Suprapubic skin (tissue), 4 donors: ENCODE data around the gene PABPN1L. TPM values are rescaled to one million over a fixed set of nuclear protein-coding genes. Genes with fewer than 3 reads are reported as not detected.

Experiments
- DNase-seq, 2 donors: peaks; one replicate each; pipeline ENCODE4 v3.0.0-alpha.2; 2019; ENCODE audit warnings: low spot score in 2 of 2
- H3K27ac ChIP-seq: fragments of 200-600 bp; sonication (generic); one replicate; pipeline ENCODE4 v1.5.1; 2019
- H3K27me3 ChIP-seq: fragments of 200-600 bp; sonication (generic); one replicate; pipeline ENCODE4 v1.5.1; 2019
- H3K36me3 ChIP-seq: fragments of 200-600 bp; sonication (generic); one replicate; pipeline ENCODE4 v1.5.1; 2019
- H3K4me1 ChIP-seq: fragments of 200-600 bp; sonication (generic); one replicate; pipeline ENCODE4 v1.5.1; 2019
- H3K4me3 ChIP-seq: fragments of 200-600 bp; sonication (generic); one replicate; pipeline ENCODE4 v1.5.1; 2019; ENCODE audit warnings: mild to moderate bottlenecking
- H3K9me3 ChIP-seq: fragments of 200-600 bp; sonication (generic); one replicate; pipeline ENCODE4 v1.5.1; 2019
- EP300 ChIP-seq: sonication (generic); formaldehyde crosslinking; IDR thresholded peaks from one replicate; pipeline ENCODE4 v1.6.1; 2017; ENCODE audit warnings: antibody characterized with exemption
- POLR2A ChIP-seq, 2 donors: fragments of 450-650 bp; IDR thresholded peaks; one replicate each; pipeline ENCODE4 v1.6.1; 2017; ENCODE audit warnings: antibody characterized with exemption in 2 of 2, mild to moderate bottlenecking in 2 of 2, moderate library complexity in 2 of 2
- POLR2AphosphoS5 ChIP-seq, 3 donors: sonication (generic); formaldehyde crosslinking; IDR thresholded peaks; one replicate each; pipeline ENCODE4 v1.6.1; 2017; ENCODE audit warnings: antibody characterized with exemption in 3 of 3
- WGBS: methylation state at CpG from one replicate; pipeline ENCODE4 v1.1.5; 2018; 5-methylcytosine and 5-hydroxymethylcytosine counted together
- total RNA-seq, 4 donors: library from RNA; depleted of rRNA; stranded (reverse); fragments of >200 nt; gene quantifications; one replicate each; pipeline ENCODE4 v1.1.0, GENCODE V29; 2016
- TF ChIP-seq, protein P1 (sequence below), 2 donors: fragments of 200-600 bp in 1 of 2; fragments of 450-650 bp in 1 of 2; sonication (generic) in 1 of 2; IDR thresholded peaks; one replicate each; pipeline ENCODE4 v1.5.1; 2016 to 2019; ENCODE audit warnings: antibody characterized with exemption in 2 of 2, mild to moderate bottlenecking in 1 of 2, moderate library complexity in 1 of 2

The PABPN1L gene
- total RNA-seq, 4 donors from 2014 or later: not detected

DNA sequence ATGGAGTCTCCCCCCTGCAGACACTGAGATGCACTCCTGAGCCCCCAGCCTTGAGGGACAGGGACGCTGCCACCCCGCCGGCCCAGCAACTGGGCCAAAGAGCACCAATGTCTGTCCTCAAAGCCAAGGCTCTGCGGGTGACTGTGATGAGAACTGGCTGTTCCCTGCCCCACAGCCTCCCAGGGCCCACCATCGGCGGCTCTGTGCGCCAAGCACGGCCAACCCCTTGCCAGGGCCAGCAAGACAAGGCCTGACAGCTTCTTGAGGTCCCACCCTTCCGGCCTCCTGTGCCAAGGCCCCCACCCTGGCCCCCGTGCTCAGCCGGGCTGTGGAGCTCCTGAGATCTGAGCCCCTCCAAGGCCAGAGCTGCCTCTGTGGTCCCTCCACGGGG, 34.2 kb upstream of the PABPN1L start:
- Histone ChIP-seq H3K36me3 (peaks cover 12% of the 10 kb centered on the region), H3K9me3 (no peaks in the 10 kb centered on the region), H3K4me3 (no peak overlapping the region), H3K27ac (no peak overlapping the region), H3K27me3 (peaks cover 10% of the 10 kb centered on the region), H3K4me1 (peaks cover 5% of the 10 kb centered on the region)
- no CpG with 5 or more reads among the region's 12 CpGs for WGBS
- DNase-seq: no peak
- TF ChIP-seq POLR2A (IDR thresholded peaks at IDR 0.05) (no peak), POLR2AphosphoS5 (IDR thresholded peaks at IDR 0.05) (no peak), EP300 (no peak)
- TF ChIP-seq, protein P1, sequence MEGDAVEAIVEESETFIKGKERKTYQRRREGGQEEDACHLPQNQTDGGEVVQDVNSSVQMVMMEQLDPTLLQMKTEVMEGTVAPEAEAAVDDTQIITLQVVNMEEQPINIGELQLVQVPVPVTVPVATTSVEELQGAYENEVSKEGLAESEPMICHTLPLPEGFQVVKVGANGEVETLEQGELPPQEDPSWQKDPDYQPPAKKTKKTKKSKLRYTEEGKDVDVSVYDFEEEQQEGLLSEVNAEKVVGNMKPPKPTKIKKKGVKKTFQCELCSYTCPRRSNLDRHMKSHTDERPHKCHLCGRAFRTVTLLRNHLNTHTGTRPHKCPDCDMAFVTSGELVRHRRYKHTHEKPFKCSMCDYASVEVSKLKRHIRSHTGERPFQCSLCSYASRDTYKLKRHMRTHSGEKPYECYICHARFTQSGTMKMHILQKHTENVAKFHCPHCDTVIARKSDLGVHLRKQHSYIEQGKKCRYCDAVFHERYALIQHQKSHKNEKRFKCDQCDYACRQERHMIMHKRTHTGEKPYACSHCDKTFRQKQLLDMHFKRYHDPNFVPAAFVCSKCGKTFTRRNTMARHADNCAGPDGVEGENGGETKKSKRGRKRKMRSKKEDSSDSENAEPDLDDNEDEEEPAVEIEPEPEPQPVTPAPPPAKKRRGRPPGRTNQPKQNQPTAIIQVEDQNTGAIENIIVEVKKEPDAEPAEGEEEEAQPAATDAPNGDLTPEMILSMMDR (IDR thresholded peaks at IDR 0.05): no peak

DNA sequence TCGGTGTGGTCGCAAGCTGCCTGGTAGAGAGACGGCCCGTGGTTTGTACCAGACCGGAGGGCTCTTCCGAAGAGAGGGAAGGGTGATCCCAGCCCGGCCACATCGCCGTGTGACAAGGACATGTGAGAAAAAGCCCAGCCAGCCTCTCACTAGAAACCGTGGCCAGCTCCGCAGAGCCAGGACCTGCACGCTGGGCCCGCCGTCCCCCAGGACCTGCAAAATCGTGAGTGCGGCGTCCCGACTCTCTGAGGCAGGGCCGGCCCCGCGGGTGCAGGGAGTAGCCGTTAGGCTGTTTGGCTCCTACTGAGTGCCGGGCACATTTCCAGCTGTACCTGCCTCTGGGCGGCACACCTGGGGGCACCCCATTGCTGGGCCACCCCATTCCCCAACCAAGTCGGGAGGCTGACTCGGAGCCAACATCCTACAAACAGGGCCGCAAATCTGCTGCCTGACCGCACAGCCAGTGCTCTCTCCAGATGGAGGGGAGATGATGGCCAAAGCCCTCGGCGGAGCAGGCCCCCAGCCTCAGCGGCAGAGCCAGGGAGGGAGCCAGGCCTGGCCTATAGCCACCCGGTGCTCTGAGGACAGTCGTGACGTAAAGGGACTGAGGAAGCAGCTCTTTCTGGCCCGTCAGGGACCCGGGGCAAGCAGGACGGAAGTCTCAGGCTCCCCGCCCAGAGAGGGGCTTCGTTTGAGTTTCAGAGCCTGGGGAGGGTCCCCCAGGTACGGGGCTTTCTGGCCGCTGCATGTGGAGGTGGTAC, 33.6 kb upstream of the PABPN1L start:
- 49% methylated on average over 28 of the region's 41 CpGs for WGBS
- peaks cover 12% of the 10 kb centered on the region for H3K36me3 ChIP-seq
- no peak for DNase-seq
- H3K4me1 ChIP-seq: peaks cover 5% of the 10 kb centered on the region
- no peaks in the 10 kb centered on the region for H3K9me3 ChIP-seq
- no peak overlapping the region for H3K4me3 ChIP-seq
- H3K27me3 ChIP-seq: peaks cover 10% of the 10 kb centered on the region
- H3K27ac ChIP-seq: no peak overlapping the region
- TF ChIP-seq POLR2A (IDR thresholded peaks at IDR 0.05): no peak
- TF ChIP-seq, protein P1 (IDR thresholded peaks at IDR 0.05): no peak
- TF ChIP-seq EP300: no peak
- TF ChIP-seq POLR2AphosphoS5 (IDR thresholded peaks at IDR 0.05): no peak

DNA sequence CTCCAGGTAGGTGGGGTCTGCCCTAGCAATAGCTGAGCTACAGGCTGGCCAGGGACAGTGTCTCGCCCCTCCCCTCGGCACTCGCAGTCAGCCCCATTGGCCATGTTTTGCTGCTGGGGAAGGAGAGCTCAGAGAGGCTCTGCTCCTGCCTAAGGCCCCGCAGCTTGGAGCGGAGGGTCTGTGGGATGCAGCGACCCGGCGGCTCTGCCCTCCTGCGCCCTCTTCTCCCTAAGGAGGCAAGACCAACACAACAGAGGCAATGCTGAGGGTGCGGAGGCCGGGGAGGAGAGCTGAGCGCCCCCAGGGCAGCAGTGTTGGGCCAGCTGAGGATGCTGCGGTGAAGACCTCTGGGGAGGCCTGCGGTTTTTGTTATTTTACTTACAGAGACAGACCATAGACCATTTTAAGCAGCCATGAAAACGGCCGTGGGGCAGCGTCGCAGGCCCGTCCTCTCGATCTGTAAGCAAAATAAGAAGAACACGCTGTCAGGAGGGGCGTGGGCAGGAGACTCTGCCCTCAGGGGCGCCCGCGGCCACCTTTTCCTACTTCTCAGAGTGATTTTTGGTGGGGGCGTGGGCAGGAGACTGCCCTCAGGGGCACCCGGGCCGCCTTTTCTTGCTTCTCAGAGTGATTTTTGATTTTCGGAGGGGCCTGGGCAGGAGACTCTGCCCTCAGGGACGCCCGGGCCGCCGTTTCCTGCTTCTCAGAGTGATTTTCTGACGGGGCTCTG, 31.4 kb upstream of the PABPN1L start:
- no peak for DNase-seq
- Histone ChIP-seq H3K4me1 (no peaks in the 10 kb centered on the region), H3K27me3 (peaks cover 10% of the 10 kb centered on the region), H3K9me3 (no peaks in the 10 kb centered on the region), H3K4me3 (no peak overlapping the region), H3K27ac (no peak overlapping the region), H3K36me3 (peaks cover 12% of the 10 kb centered on the region)
- TF ChIP-seq POLR2AphosphoS5 (IDR thresholded peaks at IDR 0.05) (no peak), POLR2A (IDR thresholded peaks at IDR 0.05) (no peak), EP300 (no peak)
- TF ChIP-seq, protein P1 (IDR thresholded peaks at IDR 0.05): no peak
- WGBS: 79% methylated on average over 25 of the region's 34 CpGs

DNA sequence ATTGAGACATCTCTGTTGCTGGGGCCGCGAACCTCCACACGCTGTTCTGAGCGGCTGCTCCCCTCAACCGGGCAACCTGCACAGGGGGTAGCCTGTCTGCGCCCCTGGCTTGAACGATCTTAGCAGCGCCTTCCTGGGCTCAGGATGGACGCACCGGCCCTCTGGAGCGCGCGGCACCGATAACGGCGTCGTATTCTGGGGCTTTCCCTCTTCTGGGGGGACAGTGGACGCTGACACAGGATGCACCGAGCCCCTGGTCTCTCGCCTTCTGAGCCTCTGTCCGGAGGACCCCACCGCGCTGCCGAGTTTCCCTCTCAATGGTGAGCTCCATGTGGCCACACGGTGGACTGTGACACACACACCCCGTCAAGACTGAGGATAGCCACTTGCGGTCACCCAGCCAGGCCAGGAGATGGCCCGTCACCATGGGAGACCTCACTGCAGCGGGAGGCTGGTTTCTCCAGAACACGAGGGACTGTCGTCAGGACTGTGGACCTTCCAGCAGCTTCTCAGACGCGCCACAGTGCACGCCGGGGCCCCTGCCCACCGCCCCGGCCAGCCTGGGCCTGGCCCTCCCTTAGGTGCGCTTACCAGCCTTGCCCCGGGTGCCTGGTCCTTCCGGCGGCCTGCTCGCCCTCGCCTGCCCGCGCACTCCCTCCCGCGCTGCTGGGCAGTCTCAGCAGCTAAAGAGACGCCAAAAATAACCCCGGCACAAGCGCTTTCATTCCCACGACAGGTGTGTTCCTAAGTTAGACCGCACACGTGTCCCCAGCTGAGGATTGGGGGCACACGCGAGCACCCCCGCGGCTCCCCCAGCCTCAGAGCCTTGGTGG, 30.0 kb upstream of the PABPN1L start:
- no peaks in the 10 kb centered on the region for H3K4me1 ChIP-seq
- H3K36me3 ChIP-seq: peaks cover 12% of the 10 kb centered on the region
- no peak overlapping the region for H3K27ac ChIP-seq
- DNase-seq: no peak
- 87% methylated on average over 25 of the region's 57 CpGs for WGBS
- no peak overlapping the region for H3K4me3 ChIP-seq
- no peaks in the 10 kb centered on the region for H3K9me3 ChIP-seq
- peaks cover 10% of the 10 kb centered on the region for H3K27me3 ChIP-seq
- TF ChIP-seq, protein P1 (IDR thresholded peaks at IDR 0.05): no peak
- TF ChIP-seq POLR2AphosphoS5 (IDR thresholded peaks at IDR 0.05) (no peak), EP300 (no peak), POLR2A (IDR thresholded peaks at IDR 0.05) (no peak)
